GM12891 (cell line): ENCODE results near the gene TRIM73.
"Not testable (repeated sequence)": the region's sequence is repeated elsewhere in the genome, so short reads cannot be mapped to it uniquely, and the experiment has no call there.

Source experiments
- POLR2A ChIP-seq: IDR thresholded peaks from 2 replicates; pipeline ENCODE4 v1.6.1; 2011; ENCODE audit warnings: low read depth, low read length, control low read depth
- TAF1 ChIP-seq: IDR thresholded peaks from 2 replicates; pipeline ENCODE4 v1.6.1; 2011; ENCODE audit warnings: low read depth, low read length, control low read depth

DNA sequence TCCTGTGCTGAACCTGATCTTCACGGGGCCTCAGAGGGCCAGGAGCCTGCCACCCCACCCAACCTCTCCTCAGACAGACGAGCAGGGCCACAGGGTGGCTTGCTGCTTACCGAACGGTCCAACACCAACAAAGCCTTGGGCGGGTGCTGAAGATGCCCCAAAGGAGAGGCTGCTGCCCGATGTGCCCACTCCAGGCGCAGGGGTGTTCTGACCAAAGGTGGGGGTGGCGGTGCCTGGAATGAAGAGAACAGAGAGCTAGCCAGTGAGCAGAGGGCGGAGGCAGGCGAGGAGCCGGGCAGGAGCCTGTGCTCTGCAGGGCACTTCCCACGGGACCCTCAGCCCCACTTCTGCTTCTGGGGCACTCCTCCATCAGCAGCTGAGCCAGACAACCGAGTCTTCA, 23.8 kb downstream of the TRIM73 start:
- TF ChIP-seq POLR2A, TAF1: not testable (repeated sequence)
